Measurements from ENCODE around the gene UBR1. TPM values are rescaled to one million over a fixed set of nuclear protein-coding genes. Genes with fewer than 3 reads are reported as not detected.
"Not testable (repeated sequence)": the region's sequence is repeated elsewhere in the genome, so short reads cannot be mapped to it uniquely, and the experiment has no call there.

UBR1 gene
- total RNA-seq, 3 donors from 2014 or later (not counting 1 experiment from before 2014, with no cell fraction given), result 54.3 to 70.5 (median 61.4) TPM

GRCh38 chr15:43052860-43053259 is 53.0 kb downstream of the UBR1 start:
- no peak for ATAC-seq
- Histone ChIP-seq H3K4me1 (ENCODE audit: control insufficient read depth, insufficient read depth, low read length) (no peaks in the 10 kb centered on the region), H3K9me3 (ENCODE audit: control insufficient read depth, insufficient read depth, low read length) (no peaks in the 10 kb centered on the region), H3K4me3 (ENCODE audit: low read length) (no peak overlapping the region), H3K36me3 (ENCODE audit: control insufficient read depth, insufficient read depth, low read length) (peaks cover 74% of the 10 kb centered on the region), H3K27me3 (ENCODE audit: control insufficient read depth, insufficient read depth, low read length) (no peaks in the 10 kb centered on the region), H3K27ac (ENCODE audit: low read length) (no peak overlapping the region)
- no peaks in the 10 kb centered on the region for H3K9me3 Mint-ChIP-seq
- intact Hi-C loops (cut with micrococcal nuclease), result no loop called here
- WGBS (ENCODE audit: insufficient coverage), result 100% methylated on average over 1 of the region's 1 CpG
- no peak for TF ChIP-seq CTCF (IDR thresholded peaks at IDR 0.05)
- H3K4me1 Mint-ChIP-seq, result peaks cover 0 to 6% of the 10 kb centered on the region in 2 donors
- no peak overlapping the region for H3K4me3 Mint-ChIP-seq
- H3K27me3 Mint-ChIP-seq (ENCODE audit: low read depth in 2 of 2), result no peaks in the 10 kb centered on the region
- no peak for DNase-seq
- H3K27ac Mint-ChIP-seq, result no peak overlapping the region
- H3K36me3 Mint-ChIP-seq, result peaks cover 24% of the 10 kb centered on the region

DNA sequence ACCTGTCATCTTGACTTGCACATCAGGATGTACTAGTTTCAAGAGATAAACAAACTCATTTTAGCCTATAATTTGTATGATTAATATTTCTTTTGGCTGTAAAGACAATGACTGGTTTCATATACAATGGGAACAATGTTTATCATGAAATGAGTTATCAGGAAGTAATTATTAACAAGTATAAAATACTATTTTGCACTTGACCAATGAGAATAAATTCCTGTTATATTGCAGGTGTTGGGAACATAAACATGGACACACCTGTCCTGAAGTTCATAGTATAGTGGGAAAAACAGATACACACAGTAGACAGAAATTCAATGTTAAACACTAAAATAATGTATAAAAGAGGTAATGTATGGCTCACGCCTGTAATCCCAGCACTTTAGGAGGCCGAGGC is 56.9 kb downstream of the UBR1 start:
- intact Hi-C loops (cut with micrococcal nuclease), result no loop called here
- Histone ChIP-seq H3K9me3 (ENCODE audit: control insufficient read depth, insufficient read depth, low read length) (no peaks in the 10 kb centered on the region), H3K27ac (ENCODE audit: low read length) (no peak overlapping the region), H3K27me3 (ENCODE audit: control insufficient read depth, insufficient read depth, low read length) (no peaks in the 10 kb centered on the region), H3K4me3 (ENCODE audit: low read length) (no peak overlapping the region), H3K36me3 (ENCODE audit: control insufficient read depth, insufficient read depth, low read length) (peaks cover 65% of the 10 kb centered on the region), H3K4me1 (ENCODE audit: control insufficient read depth, insufficient read depth, low read length) (no peaks in the 10 kb centered on the region)
- no CpG with 5 or more reads among the region's 2 CpGs for WGBS (ENCODE audit: insufficient coverage)
- H3K27me3 Mint-ChIP-seq (ENCODE audit: low read depth in 2 of 2), result no peaks in the 10 kb centered on the region
- H3K9me3 Mint-ChIP-seq, result no peaks in the 10 kb centered on the region
- peaks cover 0 to 6% of the 10 kb centered on the region in 2 donors for H3K4me1 Mint-ChIP-seq
- H3K4me3 Mint-ChIP-seq, result no peak overlapping the region
- peaks cover 38% of the 10 kb centered on the region for H3K36me3 Mint-ChIP-seq
- ATAC-seq (no peak), DNase-seq (no peak)
- no peak overlapping the region for H3K27ac Mint-ChIP-seq
- no peak for TF ChIP-seq CTCF (IDR thresholded peaks at IDR 0.05)

- Histone ChIP-seq H3K4me1 (ENCODE audit: control insufficient read depth, insufficient read depth, low read length) (no peaks in the 10 kb centered on the region), H3K36me3 (ENCODE audit: control insufficient read depth, insufficient read depth, low read length) (peaks cover 65% of the 10 kb centered on the region), H3K27ac (ENCODE audit: low read length) (no peak overlapping the region), H3K9me3 (ENCODE audit: control insufficient read depth, insufficient read depth, low read length) (no peaks in the 10 kb centered on the region), H3K4me3 (ENCODE audit: low read length) (no peak overlapping the region), H3K27me3 (ENCODE audit: control insufficient read depth, insufficient read depth, low read length) (no peaks in the 10 kb centered on the region)
- WGBS (ENCODE audit: insufficient coverage), result 100% methylated on average over 1 of the region's 2 CpGs
- intact Hi-C loops (cut with micrococcal nuclease), result no loop called here
- Mint-ChIP-seq H3K9me3 (no peaks in the 10 kb centered on the region), H3K4me1 (peaks cover 0 to 12% of the 10 kb centered on the region in 2 donors), H3K4me3 (no peak overlapping the region), H3K27ac (peak overlapping the region in 1 of 2 donors; percentile 2), H3K27me3 (ENCODE audit: low read depth in 2 of 2) (no peaks in the 10 kb centered on the region), H3K36me3 (peaks cover 30% of the 10 kb centered on the region)
- no peak for ATAC-seq
- DNase-seq, result no peak
- TF ChIP-seq CTCF (IDR thresholded peaks at IDR 0.05), result no peak
Measured at GRCh38 chr15:43046484-43046883, 59.4 kb downstream of the UBR1 start.

DNA sequence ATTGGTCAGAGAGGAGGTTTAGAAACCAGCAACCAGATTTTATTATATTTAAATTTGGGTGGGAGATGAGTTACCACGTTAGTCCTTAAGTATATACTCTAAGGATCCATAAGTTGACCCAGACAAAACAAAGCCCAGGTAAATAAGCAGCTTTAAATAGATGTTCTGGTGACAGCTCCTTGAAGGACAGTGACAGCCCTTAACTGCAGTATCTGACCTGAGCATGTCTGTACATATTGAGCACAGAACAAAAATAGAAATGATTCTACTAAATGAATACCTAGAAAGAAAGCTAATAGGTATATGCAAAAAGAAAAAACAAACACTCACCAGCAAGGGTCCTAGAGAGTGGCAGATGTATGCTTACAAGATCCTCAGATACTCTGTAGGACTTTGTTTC is 63.0 kb downstream of the UBR1 start:
- DNase-seq, result no peak
- Histone ChIP-seq H3K4me1 (ENCODE audit: control insufficient read depth, insufficient read depth, low read length) (no peaks in the 10 kb centered on the region), H3K27ac (ENCODE audit: low read length) (no peak overlapping the region), H3K4me3 (ENCODE audit: low read length) (no peak overlapping the region), H3K27me3 (ENCODE audit: control insufficient read depth, insufficient read depth, low read length) (no peaks in the 10 kb centered on the region), H3K36me3 (ENCODE audit: control insufficient read depth, insufficient read depth, low read length) (peaks cover 53% of the 10 kb centered on the region), H3K9me3 (ENCODE audit: control insufficient read depth, insufficient read depth, low read length) (no peaks in the 10 kb centered on the region)
- H3K4me3 Mint-ChIP-seq, result no peak overlapping the region
- H3K9me3 Mint-ChIP-seq, result no peaks in the 10 kb centered on the region
- H3K4me1 Mint-ChIP-seq, result peaks cover under 1 to 5% of the 10 kb centered on the region in 2 donors
- peaks cover 19% of the 10 kb centered on the region for H3K36me3 Mint-ChIP-seq
- intact Hi-C loops (cut with micrococcal nuclease), result no loop called here
- no peak for TF ChIP-seq CTCF (IDR thresholded peaks at IDR 0.05)
- H3K27me3 Mint-ChIP-seq (ENCODE audit: low read depth in 2 of 2), result no peaks in the 10 kb centered on the region
- WGBS (ENCODE audit: insufficient coverage), result no CpG with 5 or more reads among the region's 1 CpG
- H3K27ac Mint-ChIP-seq, result no peak overlapping the region
- ATAC-seq, result no peak

- peaks cover 54% of the 10 kb centered on the region for H3K36me3 ChIP-seq (ENCODE audit: control insufficient read depth, insufficient read depth, low read length)
- WGBS (ENCODE audit: insufficient coverage), result 100% methylated on average over 1 of the region's 3 CpGs
- H3K4me3 Mint-ChIP-seq; H3K9me3 Mint-ChIP-seq; DNase-seq; H3K4me1 ChIP-seq (ENCODE audit: control insufficient read depth, insufficient read depth, low read length); H3K27me3 ChIP-seq (ENCODE audit: control insufficient read depth, insufficient read depth, low read length); ATAC-seq; H3K9me3 ChIP-seq (ENCODE audit: control insufficient read depth, insufficient read depth, low read length); H3K4me1 Mint-ChIP-seq; intact Hi-C loops (cut with micrococcal nuclease); H3K27ac ChIP-seq (ENCODE audit: low read length); H3K27ac Mint-ChIP-seq; H3K4me3 ChIP-seq (ENCODE audit: low read length); H3K27me3 Mint-ChIP-seq (ENCODE audit: low read depth in 2 of 2): not testable (repeated sequence)
- H3K36me3 Mint-ChIP-seq, result peaks cover 19% of the 10 kb centered on the region
Measured at GRCh38 chr15:43041085-43041484, 64.8 kb downstream of the UBR1 start.
